GM10266 (cell line): Measurements from ENCODE around the gene PRUNE1.

Source experiments
- DNase-seq: peaks from one replicate; pipeline ENCODE4 v3.0.0; 2012; ENCODE audit errors: extremely low spot score
- TF ChIP-seq, protein P1 (sequence below): IDR thresholded peaks from 2 replicates; pipeline ENCODE4 v1.5.1; 2012; ENCODE audit warnings: mild to moderate bottlenecking, low read depth; ENCODE audit not compliant: control insufficient read depth, insufficient read depth; ENCODE audit errors: missing control alignments

The PRUNE1 gene

DNA sequence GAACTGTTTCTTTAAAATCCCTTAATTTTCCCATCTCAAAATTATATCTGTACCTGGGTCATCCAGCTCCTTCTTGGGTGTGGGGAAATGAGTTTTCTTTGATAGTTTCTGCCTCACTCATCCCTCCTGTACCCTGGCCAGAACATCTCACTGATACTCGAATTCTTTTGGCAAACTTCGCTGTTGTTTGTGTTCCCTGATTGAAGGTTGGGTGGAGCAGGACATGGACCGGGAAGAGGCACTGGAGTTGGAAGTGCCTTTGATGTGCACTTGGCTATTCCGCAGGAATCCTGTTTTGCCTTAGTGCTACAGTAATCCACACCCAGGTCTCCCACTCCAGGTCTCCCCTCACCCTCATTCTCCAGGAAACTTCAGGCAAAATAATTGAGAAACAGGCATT, 12.8 kb upstream of the PRUNE1 start:
- TF ChIP-seq, protein P1, sequence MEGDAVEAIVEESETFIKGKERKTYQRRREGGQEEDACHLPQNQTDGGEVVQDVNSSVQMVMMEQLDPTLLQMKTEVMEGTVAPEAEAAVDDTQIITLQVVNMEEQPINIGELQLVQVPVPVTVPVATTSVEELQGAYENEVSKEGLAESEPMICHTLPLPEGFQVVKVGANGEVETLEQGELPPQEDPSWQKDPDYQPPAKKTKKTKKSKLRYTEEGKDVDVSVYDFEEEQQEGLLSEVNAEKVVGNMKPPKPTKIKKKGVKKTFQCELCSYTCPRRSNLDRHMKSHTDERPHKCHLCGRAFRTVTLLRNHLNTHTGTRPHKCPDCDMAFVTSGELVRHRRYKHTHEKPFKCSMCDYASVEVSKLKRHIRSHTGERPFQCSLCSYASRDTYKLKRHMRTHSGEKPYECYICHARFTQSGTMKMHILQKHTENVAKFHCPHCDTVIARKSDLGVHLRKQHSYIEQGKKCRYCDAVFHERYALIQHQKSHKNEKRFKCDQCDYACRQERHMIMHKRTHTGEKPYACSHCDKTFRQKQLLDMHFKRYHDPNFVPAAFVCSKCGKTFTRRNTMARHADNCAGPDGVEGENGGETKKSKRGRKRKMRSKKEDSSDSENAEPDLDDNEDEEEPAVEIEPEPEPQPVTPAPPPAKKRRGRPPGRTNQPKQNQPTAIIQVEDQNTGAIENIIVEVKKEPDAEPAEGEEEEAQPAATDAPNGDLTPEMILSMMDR, result no peak
- DNase-seq, result no peak

GRCh38 chr1:150995896-150996295, 12.4 kb upstream of the PRUNE1 start:
- DNase-seq, result no peak

GRCh38 chr1:150997126-150997872, 10.9 kb upstream of the PRUNE1 start:
- no peak for DNase-seq
- TF ChIP-seq, protein P1, result no peak

More at GRCh38 chr1:150995896-150996295, 12.4 kb upstream of the PRUNE1 start:
- TF ChIP-seq, protein P1, result peak; percentile 74

- TF ChIP-seq, protein P1, result no peak
- DNase-seq, result no peak
These were observed 10.3 kb upstream of the PRUNE1 start for GRCh38 chr1:150997949-150998348.

- TF ChIP-seq, protein P1, result no peak
- no peak for DNase-seq
These were observed 9.1 kb upstream of the PRUNE1 start for GRCh38 chr1:150999051-150999674.

GRCh38 chr1:150999926-151000325, 8.3 kb upstream of the PRUNE1 start:
- TF ChIP-seq, protein P1, result no peak
- DNase-seq, result no peak

DNA sequence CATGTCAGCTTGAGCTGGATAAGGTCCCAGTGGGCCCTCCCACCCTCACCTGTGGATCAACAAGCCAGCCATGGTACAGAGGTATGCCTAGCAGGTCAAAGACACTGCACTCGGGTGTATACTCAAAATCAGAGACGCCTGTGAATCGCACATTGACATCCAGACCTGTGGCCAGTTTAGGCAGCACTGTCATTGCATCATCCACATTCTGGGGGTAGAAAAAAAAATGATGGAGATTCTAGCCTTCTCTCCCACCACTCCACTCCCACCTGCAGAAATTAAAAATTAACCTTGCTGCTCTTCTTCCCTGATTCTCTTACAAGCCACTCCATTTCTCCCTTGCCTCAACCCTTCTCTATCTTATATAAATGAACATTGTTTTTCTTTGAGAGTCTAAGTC, 7.8 kb upstream of the PRUNE1 start:
- TF ChIP-seq, protein P1, result no peak
- no peak for DNase-seq
